Tracheal epithelial cell (primary cell): ENCODE data around the gene NIT2. TPM values are rescaled to one million over a fixed set of nuclear protein-coding genes. Genes with fewer than 3 reads are reported as not detected.

ENCODE experiments used
- total RNA-seq: library from RNA; depleted of rRNA; stranded (reverse); fragments of >200 nt; gene quantifications from 2 replicates; pipeline ENCODE4 v1.2.1, GENCODE V29; 2014

NIT2 gene
- total RNA-seq = 18.3 and 22.9 TPM in 2 replicates

GRCh38 chr3:100334488-100335351 is at the start of gene NIT2:
Gene NIT2, plus strand, starts transcription at chr3:100334757. Its CDS starts 35 bp downstream, at chr3:100334792.

GRCh38 chr3:100400780-100401673 is 66.5 kb downstream of the NIT2 start, which contains the start of the genes LNP1 and TOMM70:
Gene LNP1, plus strand, starts transcription at chr3:100401539. Its CDS starts 28,191 bp downstream, at chr3:100429730.
Gene TOMM70, minus strand, starts transcription at chr3:100401089. Its CDS starts 140 bp downstream, at chr3:100400949.

Other genes starting within 250 kb of the NIT2 start
- gene FILIP1L, start 220.3 kb upstream of the NIT2 start, total RNA-seq = 0.43 and 5.3 TPM in 2 replicates
- 36.1 and 36.9 TPM in 2 replicates for gene TBC1D23, start 73.8 kb upstream of the NIT2 start, total RNA-seq
- 38.3 and 69.5 TPM in 2 replicates for gene TOMM70, start 66.3 kb downstream of the NIT2 start, total RNA-seq
- gene LNP1, start 66.8 kb downstream of the NIT2 start, total RNA-seq = 0.48 and 1.9 TPM in 2 replicates
- gene TMEM45A, start 157.9 kb downstream of the NIT2 start, total RNA-seq = 5.5 and 18.8 TPM in 2 replicates